GM19023 (cell line): Measurements from ENCODE around the gene LY6G5B.
"Not testable (repeated sequence)": the region's sequence is repeated elsewhere in the genome, so short reads cannot be mapped to it uniquely, and the experiment has no call there.

ENCODE experiments used
- ATAC-seq: cut with Tn5 transposase; IDR thresholded peaks from one replicate; pipeline ENCODE4 v1.9.1; 2021; ENCODE audit warnings: mild to moderate bottlenecking, moderate library complexity; ENCODE audit not compliant: unreplicated experiment

The LY6G5B gene

DNA sequence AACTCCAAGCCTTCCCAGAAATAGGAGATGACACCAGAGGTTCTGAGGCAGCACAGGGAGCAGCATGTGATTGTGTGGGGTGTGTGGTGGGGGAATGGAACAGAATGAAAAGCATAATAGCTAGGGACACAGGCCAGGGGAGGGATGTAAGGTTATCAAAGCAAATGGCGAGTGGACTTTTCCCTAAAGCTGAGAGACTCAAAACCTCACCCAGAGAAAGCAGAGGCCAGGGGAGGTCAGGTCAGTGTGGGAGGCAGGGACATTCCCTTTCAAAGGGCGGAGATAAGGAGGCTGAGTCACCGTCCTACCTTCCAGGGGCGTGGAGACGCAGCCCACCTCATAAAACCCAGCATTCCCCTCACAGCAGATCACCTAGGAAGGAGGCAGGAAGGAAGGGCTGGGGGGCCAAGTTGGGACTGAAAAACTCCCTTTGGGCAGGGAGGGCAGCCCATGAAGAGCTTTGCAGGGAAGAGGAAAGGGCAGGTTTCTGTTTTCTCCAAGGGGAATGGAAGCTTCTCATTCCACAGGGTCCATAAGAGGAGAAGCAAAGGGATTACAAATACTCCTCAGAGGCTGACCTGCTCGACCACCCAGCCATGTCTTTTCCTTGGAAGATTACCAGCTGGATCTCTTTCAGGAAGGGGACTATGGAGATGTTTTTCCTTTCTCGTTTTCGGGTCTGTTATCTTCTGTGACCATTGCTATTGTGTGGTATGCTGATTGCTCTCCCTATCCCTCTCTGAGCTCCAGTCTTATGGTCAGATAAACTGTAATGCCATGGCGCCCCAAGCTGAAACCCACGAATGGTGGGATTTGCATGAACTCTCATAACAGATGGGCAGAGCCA, 20.7 kb downstream of the LY6G5B start:
- no peak for ATAC-seq

DNA sequence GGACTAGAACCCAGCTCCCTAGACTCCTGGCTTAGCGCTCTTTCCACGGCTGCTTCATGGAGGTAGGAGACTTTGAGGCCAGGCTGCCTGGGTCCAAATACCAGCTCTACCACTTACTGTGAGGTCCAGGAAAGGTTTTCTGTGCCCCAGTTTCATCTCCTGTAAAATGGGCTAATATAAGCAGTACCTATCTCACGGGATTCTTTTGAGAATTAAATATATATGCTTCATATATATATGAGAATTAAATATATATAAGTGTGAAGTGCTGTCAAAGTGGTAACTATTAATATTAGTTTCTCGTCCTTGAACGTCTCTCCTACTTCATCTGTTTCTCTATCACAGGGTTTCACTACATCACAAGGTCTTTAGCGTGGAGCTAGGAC, 21.3 kb downstream of the LY6G5B start:
- no peak for ATAC-seq

DNA sequence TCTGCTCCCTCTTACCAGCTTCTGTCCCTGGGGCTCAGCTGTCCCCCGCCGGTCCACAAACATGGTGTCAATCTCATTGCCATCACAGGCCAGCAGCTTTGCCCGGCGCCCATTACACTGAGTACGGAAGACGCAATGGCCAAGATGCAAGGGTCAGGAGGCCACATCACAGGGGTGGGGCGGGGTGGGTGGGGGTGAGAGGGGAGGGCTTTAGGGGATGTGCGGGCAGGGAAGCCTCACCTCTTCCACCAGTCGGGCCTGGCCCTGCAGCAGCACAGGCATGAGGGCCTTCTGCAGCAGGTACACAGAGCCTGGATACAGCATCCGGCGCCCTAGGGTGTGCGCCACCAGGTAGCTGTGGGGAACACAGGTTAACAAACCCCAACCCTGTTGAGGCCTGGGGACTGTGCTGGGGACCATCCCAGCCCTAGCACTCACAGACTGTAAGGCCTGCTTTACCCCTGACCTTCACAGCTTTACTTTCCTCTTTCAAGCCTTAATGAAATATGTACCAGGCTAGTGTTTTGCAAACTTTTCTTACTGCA, 21.9 kb downstream of the LY6G5B start:
- no peak for ATAC-seq

DNA sequence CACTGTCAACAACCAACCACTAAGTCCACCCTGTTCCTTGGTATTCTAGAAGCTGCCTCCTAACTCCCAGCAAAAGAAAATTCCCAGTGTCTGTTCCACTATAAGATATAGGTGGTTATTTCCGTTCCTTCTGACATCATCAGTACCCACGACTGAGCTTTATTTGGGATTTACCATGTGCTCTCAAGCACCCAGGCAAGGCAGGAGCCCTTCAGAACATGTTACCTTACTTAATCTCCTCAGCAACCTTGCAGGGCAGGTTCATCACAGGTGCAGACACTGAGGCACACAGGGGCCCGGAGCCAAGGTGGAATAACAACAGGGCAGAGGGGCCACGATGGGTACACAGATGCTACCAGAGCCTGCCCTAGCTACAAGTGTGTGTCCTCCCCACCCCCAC, 22.6 kb downstream of the LY6G5B start:
- ATAC-seq = no peak

DNA sequence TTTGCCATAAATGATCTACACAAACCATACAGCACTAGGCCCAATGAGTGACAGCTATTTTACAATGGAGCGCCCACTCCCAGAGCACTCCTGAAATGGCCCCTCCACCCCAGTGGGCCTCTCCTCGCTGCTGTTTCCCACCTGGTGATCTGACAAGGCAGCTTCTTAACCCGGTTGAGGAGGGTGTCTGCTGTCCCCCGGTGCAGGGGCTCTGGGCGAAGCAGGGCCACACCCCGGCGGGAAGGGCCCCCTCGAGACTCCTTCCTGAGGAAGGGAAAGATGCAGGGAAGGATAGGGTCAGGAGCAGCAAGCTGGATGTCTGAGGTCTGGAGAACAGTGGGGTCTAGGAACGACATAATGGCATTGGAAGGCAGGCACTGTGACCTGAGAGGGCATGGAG, 23.1 kb downstream of the LY6G5B start:
- no peak for ATAC-seq

- no peak for ATAC-seq
Observed at GRCh38 chr6:31693535-31693934, 23.8 kb downstream of the LY6G5B start.

DNA sequence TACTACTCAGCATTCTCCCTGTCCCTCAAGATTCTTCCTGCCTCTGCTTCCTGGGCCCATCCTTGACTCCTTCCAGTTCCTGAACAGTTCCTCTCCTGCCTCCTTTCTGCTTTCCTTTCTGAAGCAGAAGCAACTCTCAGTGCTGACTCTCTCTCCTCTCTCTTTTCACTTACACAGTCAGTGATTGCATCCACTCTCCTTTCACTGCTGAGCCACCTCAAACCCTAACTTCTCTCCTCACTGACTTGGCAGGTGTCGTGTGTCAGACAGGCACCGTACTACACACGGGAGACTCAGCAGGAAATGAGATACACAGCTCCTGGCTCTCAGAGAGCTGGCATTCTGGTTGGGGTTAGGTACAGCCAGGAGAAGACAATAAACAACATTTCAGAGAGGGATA, 27.8 kb downstream of the LY6G5B start:
- ATAC-seq = no peak

DNA sequence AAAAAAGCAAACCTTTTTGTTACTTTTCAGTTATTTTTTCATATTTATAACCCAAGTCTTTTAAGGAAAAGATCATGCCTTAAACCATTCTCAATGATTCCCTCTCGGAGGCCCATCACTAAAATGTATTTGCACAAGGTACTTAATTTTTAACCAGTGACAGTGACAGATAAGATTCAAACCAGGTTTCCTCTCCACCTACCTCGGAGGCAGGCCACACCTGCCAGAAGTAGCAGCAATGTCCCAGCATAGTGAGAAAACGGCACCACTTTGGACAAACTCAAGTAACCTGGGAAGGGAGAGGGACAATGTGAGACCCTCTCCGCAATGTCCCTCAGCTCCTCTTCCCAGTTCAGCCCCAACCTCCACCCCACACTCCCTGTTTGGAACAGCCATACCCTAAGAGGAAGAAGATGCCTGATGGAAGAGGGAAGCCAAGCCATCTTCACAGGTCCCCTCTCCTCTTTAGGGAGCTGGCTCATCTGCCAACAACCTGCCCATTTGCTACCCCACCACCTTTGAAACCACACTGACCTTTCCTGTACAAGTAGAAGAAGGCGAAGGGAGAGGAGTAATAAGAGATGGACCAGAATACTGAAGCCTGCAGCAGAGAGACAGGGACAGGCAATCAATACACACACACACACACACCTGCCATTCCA, 31.1 kb downstream of the LY6G5B start:
- no peak for ATAC-seq

DNA sequence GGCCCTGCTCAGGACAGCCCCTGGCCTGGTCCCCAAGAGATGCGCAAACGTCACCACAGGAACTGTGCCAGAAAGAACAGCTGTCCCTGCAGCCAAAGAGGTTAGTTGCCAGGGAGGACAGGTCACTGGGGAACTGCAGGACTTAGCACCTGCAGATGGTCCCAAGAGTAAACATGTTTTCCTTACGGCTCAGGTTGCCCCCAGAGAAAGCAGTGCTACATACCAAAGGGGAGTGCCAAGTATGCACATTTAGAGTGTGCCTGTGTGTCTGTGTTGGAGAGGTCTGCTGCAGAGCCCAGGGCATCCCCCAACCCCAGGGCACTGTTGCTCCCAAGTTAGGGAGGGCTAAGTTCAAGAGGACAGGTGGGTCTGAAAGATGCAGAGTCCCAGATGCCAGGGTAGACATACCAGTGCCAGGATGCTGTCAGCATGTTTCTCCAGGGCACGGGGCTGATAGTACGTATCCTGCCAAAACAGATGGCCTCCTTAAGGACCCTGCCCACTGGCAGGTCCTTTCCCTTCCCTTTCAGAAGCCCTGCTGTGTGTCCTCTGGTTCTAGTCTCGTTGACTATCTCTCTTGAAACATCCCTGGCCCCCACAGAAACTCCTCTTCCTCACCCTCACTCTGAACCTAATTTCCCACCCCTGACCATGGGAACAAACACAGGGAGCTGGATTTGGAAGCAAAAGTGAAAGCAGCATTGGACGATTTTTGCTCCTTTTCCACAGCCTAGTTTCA, 32.1 kb downstream of the LY6G5B start:
- ATAC-seq = no peak

DNA sequence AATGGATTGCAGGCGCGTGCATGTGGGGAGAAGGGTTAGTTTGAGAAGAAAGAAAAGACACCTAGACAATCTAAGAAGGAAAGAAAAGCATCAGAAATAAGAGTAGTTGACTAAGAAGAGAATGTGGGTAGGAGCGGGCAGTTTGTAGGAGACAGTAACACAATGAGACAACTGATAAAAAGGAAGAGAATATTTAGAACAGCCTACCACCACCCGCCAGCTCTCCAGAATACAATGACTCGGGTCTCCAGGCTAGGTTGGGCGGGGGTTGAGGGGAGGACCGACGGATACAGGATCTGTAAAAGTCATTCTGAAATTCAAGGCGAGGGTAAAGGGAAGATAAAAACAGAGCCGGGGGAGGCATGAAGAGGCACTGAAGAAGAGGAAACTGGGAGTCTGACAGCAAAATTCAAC, 32.6 kb downstream of the LY6G5B start:
- no peak for ATAC-seq

- ATAC-seq = peak; percentile 90
Observed at GRCh38 chr6:31702819-31703716, 33.3 kb downstream of the LY6G5B start, which contains the start of gene ABHD16A. Gene ABHD16A, minus strand, starts transcription at chr6:31703324. Its CDS starts 43 bp downstream, at chr6:31703281.

GRCh38 chr6:31705931-31706330, 36.2 kb downstream of the LY6G5B start:
- no peak for ATAC-seq

DNA sequence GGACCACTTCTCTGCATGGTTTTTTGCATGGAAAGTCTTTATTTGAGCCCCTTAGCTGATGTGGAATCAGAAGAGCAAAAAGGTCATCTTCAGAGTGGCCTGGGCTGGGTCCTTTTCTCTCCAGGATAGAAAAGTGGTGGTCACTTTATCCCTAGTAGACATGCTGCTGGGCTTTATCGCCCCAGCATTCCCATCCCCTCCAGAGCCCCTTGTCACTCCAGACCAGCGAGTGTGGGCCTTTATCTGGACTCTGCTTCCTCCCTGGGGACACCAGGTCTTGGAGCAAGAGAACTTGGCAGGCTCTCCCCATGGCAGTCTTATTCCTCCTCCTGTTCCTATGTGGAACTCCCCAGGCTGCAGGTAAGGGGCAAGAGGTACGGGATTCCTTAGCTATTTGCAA, 36.8 kb downstream of the LY6G5B start, which contains the start of gene LY6G6F:
LY6G6F (plus strand) TSS at position 268 of the 400 bp plus-strand sequence; CDS start at position 309, 41 bp downstream.
- ATAC-seq = no peak

DNA sequence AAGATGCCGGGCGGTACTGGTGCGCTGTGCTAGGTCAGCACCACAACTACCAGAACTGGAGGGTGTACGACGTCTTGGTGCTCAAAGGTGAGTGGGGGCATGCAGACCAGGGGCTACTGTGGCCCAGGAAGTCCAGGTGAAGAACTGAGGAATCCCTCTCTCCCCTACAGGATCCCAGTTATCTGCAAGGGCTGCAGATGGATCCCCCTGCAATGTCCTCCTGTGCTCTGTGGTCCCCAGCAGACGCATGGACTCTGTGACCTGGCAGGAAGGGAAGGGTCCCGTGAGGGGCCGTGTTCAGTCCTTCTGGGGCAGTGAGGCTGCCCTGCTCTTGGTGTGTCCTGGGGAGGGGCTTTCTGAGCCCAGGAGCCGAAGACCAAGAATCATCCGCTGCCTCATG, 37.9 kb downstream of the LY6G5B start:
- no peak for ATAC-seq

- ATAC-seq = no peak
Observed at GRCh38 chr6:31708224-31708623, 38.4 kb downstream of the LY6G5B start.

GRCh38 chr6:31709157-31709556, 39.4 kb downstream of the LY6G5B start:
- not testable (repeated sequence) for ATAC-seq

GRCh38 chr6:31710523-31711219, 40.9 kb downstream of the LY6G5B start:
- no peak for ATAC-seq

GRCh38 chr6:31711233-31711632, 41.5 kb downstream of the LY6G5B start:
- no peak for ATAC-seq

- ATAC-seq = no peak
Observed at GRCh38 chr6:31712296-31712695, 42.5 kb downstream of the LY6G5B start.

DNA sequence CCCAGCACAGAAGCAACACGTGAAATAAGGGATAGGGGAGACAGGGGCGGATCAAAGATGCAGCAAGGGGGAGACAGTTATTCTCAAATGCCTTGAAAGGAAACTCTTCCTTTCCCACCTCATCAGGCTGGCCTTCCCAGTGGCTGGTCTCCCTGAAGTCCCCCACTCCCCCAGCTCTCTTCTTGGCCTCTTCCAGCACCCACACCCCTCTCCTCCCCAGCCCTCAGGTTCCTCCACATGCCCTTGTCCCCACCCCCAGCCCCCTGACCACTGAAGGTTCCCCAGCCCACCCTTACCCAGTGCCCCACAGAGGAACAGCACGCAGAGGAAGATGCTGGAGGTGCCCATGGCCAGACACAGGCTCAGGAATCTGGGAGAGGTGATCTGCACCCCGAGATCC, 43.7 kb downstream of the LY6G5B start:
- ATAC-seq = no peak
